HCT116 (cell line): Measurements from ENCODE around the gene PSMC5. TPM values are rescaled to one million over a fixed set of nuclear protein-coding genes. Genes with fewer than 3 reads are reported as not detected.

Experiments
- ATAC-seq: fragments of 200-7000 bp; cut with Tn5 transposase; 2 replicates; pipeline ENCODE4 v1.9.1; 2020; ENCODE audit warnings: mild to moderate bottlenecking, moderate library complexity
- BruUV-seq: library from RNA; stranded (reverse); fragments of 400-500 nt; replicated peaks from 2 replicates; lab custom pipeline; 2021; lab: Mats Ljungman, UMichigan
- CTCF ChIA-PET: fragments of 300-600 bp; sonication (Branson Sonifier 250); formaldehyde crosslinking; loops from one replicate; lab custom pipeline; 2021; ENCODE audit warnings: antibody characterized with exemption; lab: Charles Lee
- POLR2A ChIA-PET: fragments of 300-600, 350-600 bp; sonication (Branson Sonifier 250); formaldehyde crosslinking; loops from one replicate; lab custom pipeline; 2021; ENCODE audit warnings: antibody characterized with exemption; lab: Charles Lee
- RAD21 ChIA-PET, 2 experiments: fragments of 300-600 bp; sonication (Branson Sonifier 250); formaldehyde crosslinking; loops; one replicate each; lab custom pipeline; 2023; ENCODE audit warnings: low total read pairs in 2 of 2; ENCODE audit not compliant: uncharacterized antibody in 2 of 2, unreplicated experiment in 2 of 2, low non-redundant PET in 1 of 2; lab: Charles Lee
- DNase-seq: peaks from one replicate; pipeline ENCODE4 v3.0.0-alpha.2; 2010; ENCODE audit warnings: low read depth, low spot score
- H2AFZ ChIP-seq: fragments of 200-600 bp; shearing (Covaris generic), sonication (generic); 2 replicates; pipeline ENCODE4 v1.6.1; 2017; ENCODE audit warnings: low read depth, mixed run types, mixed read lengths, antibody characterized with exemption, low read length; ENCODE audit not compliant: poor library complexity, severe bottlenecking
- H3K27ac ChIP-seq: 2 replicates; pipeline ENCODE4 v1.5.1; 2012; ENCODE audit warnings: low read depth, low read length
- H3K27me3 ChIP-seq: fragments of 200-600 bp; sonication (generic); 2 replicates; pipeline ENCODE4 v1.6.1; 2016; ENCODE audit warnings: mixed run types, low read length, mixed read lengths; ENCODE audit not compliant: insufficient read depth
- H3K36me3 ChIP-seq, 2 experiments: fragments of 200-500 bp in 1 of 2; fragments of 200-600 bp in 1 of 2; sonication (Bioruptor generic) in 1 of 2; sonication (generic) in 1 of 2; 2 replicates each; pipeline versions ENCODE4 v1.5.1 to v1.6.1; 2014 to 2016; ENCODE audit warnings: low read length in 2 of 2, inconsistent platforms in 1 of 2, mixed read lengths in 1 of 2, mixed run types in 1 of 2; ENCODE audit not compliant: insufficient read depth in 2 of 2, control insufficient read depth in 1 of 2
- H3K4me1 ChIP-seq, 2 experiments: fragments of 200-600 bp in 1 of 2; sonication (generic) in 1 of 2; 2 replicates each; pipeline versions ENCODE4 v1.5.1 to v1.6.1; 2012 to 2017; ENCODE audit warnings: low read length in 2 of 2, inconsistent platforms in 1 of 2, mild to moderate bottlenecking in 1 of 2, mixed read lengths in 1 of 2, mixed run types in 1 of 2, moderate library complexity in 1 of 2; ENCODE audit not compliant: insufficient read depth in 2 of 2, control insufficient read depth in 1 of 2
- H3K4me2 ChIP-seq: fragments of 200-600 bp; sonication (generic); 2 replicates; pipeline ENCODE4 v1.6.1; 2017; ENCODE audit warnings: mixed run types, low read length, mixed read lengths
- H3K4me3 ChIP-seq, 2 experiments: fragments of 200-600 bp in 1 of 2; sonication (generic) in 1 of 2; replicated peaks in 1 of 2; 2 replicates each; pipeline ENCODE4 v1.5.1; 2011 to 2016; ENCODE audit warnings: low read length in 2 of 2, control low read depth in 1 of 2, low read depth in 1 of 2, mild to moderate bottlenecking in 1 of 2, mixed read lengths in 1 of 2, mixed run types in 1 of 2
- H3K79me2 ChIP-seq: fragments of 200-600 bp; sonication (generic); 2 replicates; pipeline ENCODE4 v1.6.1; 2017; ENCODE audit warnings: mild to moderate bottlenecking, mixed run types, low read length, moderate library complexity, mixed read lengths; ENCODE audit not compliant: insufficient read depth
- H3K9ac ChIP-seq: fragments of 200-600 bp; sonication (generic); 2 replicates; pipeline ENCODE4 v1.6.1; 2016; ENCODE audit warnings: low read length, mixed read lengths
- H3K9me2 ChIP-seq: fragments of 200-600 bp; sonication (generic), shearing (Covaris generic); 2 replicates; pipeline ENCODE4 v1.6.1; 2017; ENCODE audit warnings: mixed run types, mild to moderate bottlenecking, moderate library complexity; ENCODE audit not compliant: insufficient read depth
- H3K9me3 ChIP-seq, 2 experiments: fragments of 200-500 bp in 1 of 2; fragments of 200-600 bp in 1 of 2; sonication (Bioruptor generic) in 1 of 2; sonication (generic) in 1 of 2; 2 replicates each; pipeline ENCODE4 v1.6.1; 2014 to 2017; ENCODE audit warnings: low read length in 2 of 2, mixed read lengths in 2 of 2, inconsistent platforms in 1 of 2, low read depth in 1 of 2, mild to moderate bottlenecking in 1 of 2, mixed run types in 1 of 2, moderate library complexity in 1 of 2; ENCODE audit not compliant: control insufficient read depth in 1 of 2, insufficient read depth in 1 of 2
- H4K20me1 ChIP-seq: fragments of 200-600 bp; sonication (generic), shearing (Covaris generic); 2 replicates; pipeline ENCODE4 v1.6.1; 2017; ENCODE audit warnings: mixed run types, mild to moderate bottlenecking, moderate library complexity; ENCODE audit not compliant: insufficient read depth
- CEBPB ChIP-seq: IDR thresholded peaks from 2 replicates; pipeline ENCODE4 v1.6.1; 2012; ENCODE audit warnings: low read depth
- EZH2 ChIP-seq: fragments of 200-600 bp; sonication (generic); IDR thresholded peaks from 2 replicates; pipeline ENCODE4 v1.6.1; 2017; ENCODE audit warnings: antibody characterized with exemption, mixed run types
- EZH2phosphoT487 ChIP-seq: fragments of 200-600 bp; IDR thresholded peaks from 2 replicates; pipeline ENCODE4 v1.6.1; 2018; ENCODE audit warnings: antibody characterized with exemption, borderline replicate concordance
- FOSL1 ChIP-seq: IDR thresholded peaks from 2 replicates; pipeline ENCODE4 v1.6.1; 2012; ENCODE audit warnings: low read depth
- MAX ChIP-seq: IDR thresholded peaks from 2 replicates; pipeline ENCODE4 v1.6.1; 2012
- POLR2AphosphoS5 ChIP-seq: IDR thresholded peaks from 2 replicates; pipeline ENCODE4 v1.6.1; 2011; ENCODE audit warnings: mild to moderate bottlenecking, low read depth, low read length, moderate library complexity
- SIN3A ChIP-seq: IDR thresholded peaks from 2 replicates; pipeline ENCODE4 v1.6.1; 2012; ENCODE audit warnings: low read depth
- SP1 ChIP-seq: IDR thresholded peaks from 2 replicates; pipeline ENCODE4 v1.6.1; 2012; ENCODE audit warnings: low read depth
- ZNF274 ChIP-seq: fragments of 200-500 bp; sonication (Bioruptor generic); IDR thresholded peaks from 2 replicates; pipeline ENCODE4 v1.6.1; 2014; ENCODE audit warnings: mild to moderate bottlenecking, low read depth, low read length, inconsistent platforms
- intact Hi-C: fragments of 100-400 bp; cut with micrococcal nuclease; formaldehyde crosslinking; loops from 2 replicates; pipeline ENCODE4 v1.10.0; 2022
- total RNA-seq: library from RNA; stranded (reverse); gene quantifications from one replicate; pipeline ENCODE4 v1.2.1, GENCODE V29; 2021; ENCODE audit not compliant: unreplicated experiment

The PSMC5 gene
- total RNA-seq, 1 experiment from 2014 or later, result 193 TPM

GRCh38 chr17:63827002-63827800, at the start of gene PSMC5, which contains the start of gene FTSJ3 (continued):
- TF ChIP-seq POLR2AphosphoS5 (peak; percentile 92), MAX (peak; percentile 86), ZNF274 (no peak), EZH2phosphoT487 (no peak), SIN3A (peak; percentile 96), CEBPB (no peak)

- Histone ChIP-seq H3K4me1 (peaks cover 27 to 64% of the 10 kb centered on the region in 2 experiments), H3K27ac (peak overlapping the region; percentile 34), H3K36me3 (peaks cover 17 to 35% of the 10 kb centered on the region in 2 experiments; a peak in 3 of 4 replicates), H4K20me1 (peaks cover 47% of the 10 kb centered on the region; the same call in 1 of the 2 replicates), H3K9me2 (no peaks in the 10 kb centered on the region), H3K4me3 (no peak overlapping the region), H2AFZ (no peak overlapping the region), H3K9me3 (no peaks in the 10 kb centered on the region), H3K9ac (no peak overlapping the region), H3K79me2 (peaks cover 100% of the 10 kb centered on the region), H3K4me2 (peak overlapping the region; percentile 16), H3K27me3 (no peaks in the 10 kb centered on the region)
- TF ChIP-seq EZH2 (no peak), FOSL1 (peak; percentile 48; the same call in 1 of the 2 replicates), SP1 (peak; percentile 31)
- CTCF ChIA-PET, result no interaction called here
- no TSS peak for BruUV-seq
- intact Hi-C loops, result no loop called here
- ATAC-seq (peak; percentile 66), DNase-seq (peak; percentile 31)
- POLR2A ChIA-PET, result no interaction called here
- RAD21 ChIA-PET, result no interaction called here
Observed at GRCh38 chr17:63780507-63780906, 46.7 kb upstream of the PSMC5 start.
